GM19193 (cell line): ENCODE measurements around the gene CLEC9A.

ENCODE experiments used
- POLR2A ChIP-seq: IDR thresholded peaks from 4 replicates; pipeline ENCODE4 v1.6.1; 2011; ENCODE audit not compliant: insufficient read depth, insufficient read length; ENCODE audit errors: extremely low read depth

Gene CLEC9A

GRCh38 chr12:10033783-10034545, 3.5 kb downstream of the CLEC9A start:
- TF ChIP-seq POLR2A = no peak

- no peak for TF ChIP-seq POLR2A
These were observed 11.7 kb downstream of the CLEC9A start for GRCh38 chr12:10042167-10042566.

GRCh38 chr12:10048526-10048925, 18.0 kb downstream of the CLEC9A start:
- TF ChIP-seq POLR2A = no peak

- no peak for TF ChIP-seq POLR2A
These were observed 21.9 kb downstream of the CLEC9A start for GRCh38 chr12:10052193-10052913.

GRCh38 chr12:10058387-10058786, 27.9 kb downstream of the CLEC9A start:
- no peak for TF ChIP-seq POLR2A

- TF ChIP-seq POLR2A = no peak
These were observed 34.8 kb downstream of the CLEC9A start for GRCh38 chr12:10065241-10065640.

- TF ChIP-seq POLR2A = no peak
These were observed 36.8 kb downstream of the CLEC9A start for GRCh38 chr12:10067264-10067663.

GRCh38 chr12:10067942-10068341, 37.5 kb downstream of the CLEC9A start:
- TF ChIP-seq POLR2A = no peak

- TF ChIP-seq POLR2A = no peak
These were observed 38.2 kb downstream of the CLEC9A start for GRCh38 chr12:10068644-10069043.

GRCh38 chr12:10069099-10069498, 38.6 kb downstream of the CLEC9A start:
- TF ChIP-seq POLR2A = no peak

- no peak for TF ChIP-seq POLR2A
These were observed 39.5 kb downstream of the CLEC9A start for GRCh38 chr12:10069976-10070375.

- no peak for TF ChIP-seq POLR2A
These were observed 39.9 kb downstream of the CLEC9A start for GRCh38 chr12:10070380-10070779.

- TF ChIP-seq POLR2A = no peak
These were observed 41.6 kb downstream of the CLEC9A start for GRCh38 chr12:10072131-10072530.

- TF ChIP-seq POLR2A = no peak
These were observed 42.8 kb downstream of the CLEC9A start for GRCh38 chr12:10073261-10073660.

GRCh38 chr12:10075451-10075850, 45.0 kb downstream of the CLEC9A start:
- TF ChIP-seq POLR2A = no peak
